Measurements from ENCODE around the gene ANKRD11.

ANKRD11 gene

GRCh38 chr16:89507214-89507833 is 17.0 kb upstream of the ANKRD11 start:
- Histone ChIP-seq H3K79me2 (ENCODE audit: insufficient read depth, low read length) (peaks cover 36% of the 10 kb centered on the region), H3K27me3 (ENCODE audit: insufficient read depth, low read length, poor library complexity, severe bottlenecking) (no peaks in the 10 kb centered on the region), H2AFZ (ENCODE audit: low read length) (peak overlapping the region; percentile 70; the same call in 1 of the 2 replicates), H3F3A (ENCODE audit: low read depth) (no peaks in the 10 kb centered on the region), H3K9me3 (ENCODE audit: insufficient read depth, low read depth, low read length) (no peaks in the 10 kb centered on the region), H4K20me1 (ENCODE audit: insufficient read depth, low read length, poor library complexity, severe bottlenecking) (peaks cover 6% of the 10 kb centered on the region), H3K4me3 (ENCODE audit: low read length, poor library complexity, severe bottlenecking) (peak overlapping the region; percentile 90), H3K9me2 (replicated peaks; ENCODE audit: low read depth, low read length) (no peaks in the 10 kb centered on the region), H3K36me3 (ENCODE audit: insufficient read depth, low read length) (no peaks in the 10 kb centered on the region), H3K4me1 (ENCODE audit: insufficient read depth, low read length, poor library complexity, severe bottlenecking) (peaks cover 11% of the 10 kb centered on the region), H3K9ac (ENCODE audit: low read depth, low read length, poor library complexity, severe bottlenecking) (peak overlapping the region; percentile 84), H3K4me2 (ENCODE audit: low read depth, low read length, poor library complexity, severe bottlenecking) (peak overlapping the region; percentile 83)
- no peak for TF ChIP-seq EZH2phosphoT487 (IDR thresholded peaks at IDR 0.05; ENCODE audit: borderline replicate concordance)
- TF ChIP-seq, protein P1, sequence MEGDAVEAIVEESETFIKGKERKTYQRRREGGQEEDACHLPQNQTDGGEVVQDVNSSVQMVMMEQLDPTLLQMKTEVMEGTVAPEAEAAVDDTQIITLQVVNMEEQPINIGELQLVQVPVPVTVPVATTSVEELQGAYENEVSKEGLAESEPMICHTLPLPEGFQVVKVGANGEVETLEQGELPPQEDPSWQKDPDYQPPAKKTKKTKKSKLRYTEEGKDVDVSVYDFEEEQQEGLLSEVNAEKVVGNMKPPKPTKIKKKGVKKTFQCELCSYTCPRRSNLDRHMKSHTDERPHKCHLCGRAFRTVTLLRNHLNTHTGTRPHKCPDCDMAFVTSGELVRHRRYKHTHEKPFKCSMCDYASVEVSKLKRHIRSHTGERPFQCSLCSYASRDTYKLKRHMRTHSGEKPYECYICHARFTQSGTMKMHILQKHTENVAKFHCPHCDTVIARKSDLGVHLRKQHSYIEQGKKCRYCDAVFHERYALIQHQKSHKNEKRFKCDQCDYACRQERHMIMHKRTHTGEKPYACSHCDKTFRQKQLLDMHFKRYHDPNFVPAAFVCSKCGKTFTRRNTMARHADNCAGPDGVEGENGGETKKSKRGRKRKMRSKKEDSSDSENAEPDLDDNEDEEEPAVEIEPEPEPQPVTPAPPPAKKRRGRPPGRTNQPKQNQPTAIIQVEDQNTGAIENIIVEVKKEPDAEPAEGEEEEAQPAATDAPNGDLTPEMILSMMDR (conservative IDR thresholded peaks at IDR 0.05; ENCODE audit: low read length), result no peak

DNA sequence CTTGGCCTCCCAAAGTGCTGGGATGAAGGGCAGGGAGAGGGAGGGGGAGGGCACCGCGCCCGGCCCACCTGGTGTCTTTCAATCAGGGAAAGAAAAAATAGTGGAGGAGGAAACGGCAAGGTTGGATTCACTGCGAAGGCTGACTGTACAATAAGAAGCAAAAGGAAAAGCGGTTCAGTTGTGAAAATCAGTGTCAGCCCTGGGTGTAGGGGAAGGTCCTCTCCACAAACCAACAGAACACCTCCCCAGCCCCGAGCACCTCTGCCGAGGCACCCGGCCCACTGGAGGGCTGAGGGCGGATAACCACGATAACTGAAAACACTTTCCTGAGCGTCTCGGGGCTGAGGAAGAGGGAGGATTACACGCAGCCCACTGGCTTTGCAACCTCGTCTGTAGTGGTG is 16.4 kb upstream of the ANKRD11 start:
- no peak for TF ChIP-seq EZH2phosphoT487 (IDR thresholded peaks at IDR 0.05; ENCODE audit: borderline replicate concordance)
- TF ChIP-seq, protein P1 (conservative IDR thresholded peaks at IDR 0.05; ENCODE audit: low read length), result no peak
- peak overlapping the region; percentile 90 for H3K4me3 ChIP-seq (ENCODE audit: low read length, poor library complexity, severe bottlenecking)
- H3K4me1 ChIP-seq (ENCODE audit: insufficient read depth, low read length, poor library complexity, severe bottlenecking), result peaks cover 11% of the 10 kb centered on the region
- H3K27me3 ChIP-seq (ENCODE audit: insufficient read depth, low read length, poor library complexity, severe bottlenecking), result no peaks in the 10 kb centered on the region
- peaks cover 36% of the 10 kb centered on the region for H3K79me2 ChIP-seq (ENCODE audit: insufficient read depth, low read length)
- H3K9me3 ChIP-seq (ENCODE audit: insufficient read depth, low read depth, low read length), result no peaks in the 10 kb centered on the region
- H3K9me2 ChIP-seq (replicated peaks; ENCODE audit: low read depth, low read length), result no peaks in the 10 kb centered on the region
- peak overlapping the region; percentile 84 for H3K9ac ChIP-seq (ENCODE audit: low read depth, low read length, poor library complexity, severe bottlenecking)
- no peaks in the 10 kb centered on the region for H3F3A ChIP-seq (ENCODE audit: low read depth)
- H4K20me1 ChIP-seq (ENCODE audit: insufficient read depth, low read length, poor library complexity, severe bottlenecking), result peaks cover 6% of the 10 kb centered on the region
- H3K36me3 ChIP-seq (ENCODE audit: insufficient read depth, low read length), result no peaks in the 10 kb centered on the region
- H3K4me2 ChIP-seq (ENCODE audit: low read depth, low read length, poor library complexity, severe bottlenecking), result peak overlapping the region; percentile 83
- no peak overlapping the region for H2AFZ ChIP-seq (ENCODE audit: low read length)

- no peaks in the 10 kb centered on the region for H3K9me2 ChIP-seq (replicated peaks; ENCODE audit: low read depth, low read length)
- TF ChIP-seq EZH2phosphoT487 (IDR thresholded peaks at IDR 0.05; ENCODE audit: borderline replicate concordance), result no peak
- TF ChIP-seq, protein P1 (conservative IDR thresholded peaks at IDR 0.05; ENCODE audit: low read length), result no peak
- H3F3A ChIP-seq (ENCODE audit: low read depth), result no peaks in the 10 kb centered on the region
- H3K4me3 ChIP-seq (ENCODE audit: low read length, poor library complexity, severe bottlenecking), result peak overlapping the region; percentile 67
- peaks cover 6% of the 10 kb centered on the region for H4K20me1 ChIP-seq (ENCODE audit: insufficient read depth, low read length, poor library complexity, severe bottlenecking)
- peaks cover 11% of the 10 kb centered on the region for H3K4me1 ChIP-seq (ENCODE audit: insufficient read depth, low read length, poor library complexity, severe bottlenecking)
- H3K36me3 ChIP-seq (ENCODE audit: insufficient read depth, low read length), result no peaks in the 10 kb centered on the region
- H3K4me2 ChIP-seq (ENCODE audit: low read depth, low read length, poor library complexity, severe bottlenecking), result peak overlapping the region; percentile 83
- peaks cover 34% of the 10 kb centered on the region for H3K79me2 ChIP-seq (ENCODE audit: insufficient read depth, low read length)
- no peaks in the 10 kb centered on the region for H3K9me3 ChIP-seq (ENCODE audit: insufficient read depth, low read depth, low read length)
- peak overlapping the region; percentile 84 for H3K9ac ChIP-seq (ENCODE audit: low read depth, low read length, poor library complexity, severe bottlenecking)
- no peaks in the 10 kb centered on the region for H3K27me3 ChIP-seq (ENCODE audit: insufficient read depth, low read length, poor library complexity, severe bottlenecking)
- no peak overlapping the region for H2AFZ ChIP-seq (ENCODE audit: low read length)
These were observed 15.7 kb upstream of the ANKRD11 start for GRCh38 chr16:89506113-89506504.

Measured in Loucy (cell line).